Measurements from ENCODE around the gene EVX2.

EVX2 gene

DNA sequence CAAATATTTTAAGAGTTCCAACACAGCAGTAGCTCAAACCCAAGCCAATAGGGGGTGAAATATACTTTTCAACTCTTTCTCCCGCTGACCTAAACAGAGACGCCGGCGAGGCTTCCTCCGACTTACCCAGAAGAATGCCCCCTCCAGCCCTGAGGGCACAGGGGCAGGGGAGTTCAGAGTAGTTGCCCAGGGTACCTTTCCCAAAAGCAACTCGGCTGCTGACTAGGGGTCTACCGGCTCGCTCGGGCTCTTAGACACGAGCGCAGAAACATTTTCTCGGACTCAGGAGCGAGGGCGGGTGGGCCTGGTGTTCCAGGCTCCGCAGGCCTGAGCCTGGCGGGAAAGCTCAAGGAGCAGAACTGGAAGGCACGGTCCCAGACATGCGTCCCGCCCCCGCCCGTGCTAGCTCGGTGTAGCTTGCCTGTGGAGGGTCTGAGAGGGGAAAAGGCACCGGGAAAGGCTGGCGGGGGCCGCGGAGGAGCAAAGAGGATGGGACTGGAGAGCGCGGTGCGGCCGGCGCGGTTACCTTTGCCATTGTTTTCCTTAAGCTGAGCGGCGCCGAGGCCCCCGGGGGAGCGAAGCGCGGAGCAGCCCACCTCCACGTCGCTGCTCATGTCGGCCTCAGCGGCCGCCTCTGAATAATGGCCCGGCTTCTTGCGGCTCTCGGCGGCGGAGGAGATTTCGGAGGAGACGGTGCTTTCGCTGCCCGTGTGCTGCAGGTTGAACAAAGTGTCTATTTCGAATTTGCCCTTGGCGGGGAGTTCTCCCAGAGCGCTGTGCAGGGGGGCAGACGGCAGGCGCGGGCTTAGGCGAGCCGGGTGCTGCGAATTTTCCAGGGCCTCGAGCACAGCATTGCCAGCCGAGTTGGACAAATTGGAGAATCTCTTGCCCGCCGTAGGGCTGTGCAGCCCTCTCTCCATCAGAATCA, 674 bp downstream of the EVX2 start:
- TF ChIP-seq ZFX (IDR thresholded peaks at IDR 0.05; ENCODE audit: borderline replicate concordance) (no peak), CTCF (IDR thresholded peaks at IDR 0.05) (no peak)
- H3K27ac ChIP-seq = no peak overlapping the region

- TF ChIP-seq ZFX (IDR thresholded peaks at IDR 0.05; ENCODE audit: borderline replicate concordance) = no peak
- no peak for TF ChIP-seq CTCF (IDR thresholded peaks at IDR 0.05)
- no peak overlapping the region for H3K27ac ChIP-seq
Measured at GRCh38 chr2:176082525-176082823, 1.3 kb downstream of the EVX2 start.

GRCh38 chr2:176081837-176082524, 1.8 kb downstream of the EVX2 start:
- H3K27ac ChIP-seq = no peak overlapping the region
- TF ChIP-seq ZFX (IDR thresholded peaks at IDR 0.05; ENCODE audit: borderline replicate concordance) = no peak
- no peak for TF ChIP-seq CTCF (IDR thresholded peaks at IDR 0.05)

DNA sequence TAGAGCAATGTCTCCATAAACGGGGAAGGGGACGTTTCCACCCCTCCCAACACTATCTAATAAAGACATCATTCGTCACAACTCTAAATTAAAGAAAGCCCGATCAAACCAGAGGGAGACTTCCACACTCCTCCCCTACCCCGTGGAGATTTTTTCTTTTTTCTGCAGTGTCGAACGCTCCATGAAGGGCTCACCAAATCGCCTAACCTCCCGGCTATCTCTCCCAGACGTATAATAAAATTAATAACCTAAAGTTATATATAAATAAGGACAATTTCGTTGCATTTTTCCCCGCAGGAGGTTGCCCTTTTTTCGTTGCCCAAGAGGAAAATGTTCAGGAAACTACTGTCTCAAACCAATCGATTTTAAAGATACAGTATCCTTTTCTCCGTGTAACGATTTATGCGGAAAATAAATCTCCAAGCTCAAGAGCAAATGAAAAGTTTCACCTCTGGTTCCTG, 2.4 kb downstream of the EVX2 start:
- H3K27ac ChIP-seq = no peak overlapping the region
- TF ChIP-seq CTCF (IDR thresholded peaks at IDR 0.05) (no peak), ZFX (IDR thresholded peaks at IDR 0.05; ENCODE audit: borderline replicate concordance) (no peak)

DNA sequence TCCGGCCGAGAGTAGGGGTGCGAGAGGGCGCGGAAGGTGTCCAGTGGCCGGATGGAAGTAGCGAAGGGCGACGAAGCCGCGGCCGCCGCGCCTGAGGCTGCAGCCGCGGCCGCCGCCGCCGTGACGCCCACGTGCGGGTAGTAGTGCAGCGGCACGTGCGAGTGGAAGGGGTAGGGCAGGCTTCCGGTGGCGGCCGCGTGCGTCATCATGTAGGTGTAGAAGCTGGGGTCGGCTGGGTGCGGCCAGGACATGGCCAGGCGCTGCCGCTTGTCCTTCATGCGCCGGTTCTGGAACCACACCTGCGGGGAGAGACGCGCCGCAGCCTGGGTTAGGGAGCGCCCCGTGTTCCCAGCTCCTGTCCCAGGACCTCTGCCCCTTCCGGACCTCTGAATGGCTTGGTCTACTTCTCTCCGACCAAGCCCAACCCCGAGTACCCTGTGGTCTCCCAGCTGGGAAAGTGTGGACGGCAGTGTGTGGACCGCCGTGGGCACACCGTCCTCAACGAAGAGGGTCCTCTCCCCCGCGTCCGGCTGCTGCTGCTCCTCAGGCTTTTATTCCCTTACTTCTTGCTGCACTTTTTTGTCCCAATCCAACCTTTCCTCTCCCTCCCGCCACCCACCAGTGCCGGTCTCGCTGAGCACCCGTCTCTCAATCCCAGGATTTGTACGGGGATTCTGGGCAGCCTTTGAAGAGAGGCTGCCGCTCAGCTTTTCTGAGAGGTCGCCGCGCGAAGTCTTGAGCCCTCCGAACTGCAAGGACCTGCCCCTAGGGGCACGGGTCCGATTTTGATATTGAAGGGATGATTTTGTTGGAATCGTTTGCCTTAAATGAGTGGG, 3.0 kb downstream of the EVX2 start:
- TF ChIP-seq CTCF (IDR thresholded peaks at IDR 0.05) (no peak), ZFX (IDR thresholded peaks at IDR 0.05; ENCODE audit: borderline replicate concordance) (no peak)

GRCh38 chr2:176079831-176080539, 3.8 kb downstream of the EVX2 start:
- no peak for TF ChIP-seq ZFX (IDR thresholded peaks at IDR 0.05; ENCODE audit: borderline replicate concordance)
- TF ChIP-seq CTCF (IDR thresholded peaks at IDR 0.05) = peak; percentile 83
- H3K27ac ChIP-seq = no peak overlapping the region

More for the DNA sequence above, 3.0 kb downstream of the EVX2 start:
- no peak overlapping the region for H3K27ac ChIP-seq

Data from 22Rv1 (cell line).